Vagina (tissue), 2 donors: Measurements from ENCODE around the gene BID. TPM values are rescaled to one million over a fixed set of nuclear protein-coding genes. Genes with fewer than 3 reads are reported as not detected.
"Not testable (repeated sequence)": the region's sequence is repeated elsewhere in the genome, so short reads cannot be mapped to it uniquely, and the experiment has no call there.

Source experiments
- DNase-seq, 2 donors: peaks; one replicate each; pipeline ENCODE4 v3.0.0-alpha.2; 2017; ENCODE audit errors: extremely low spot score in 2 of 2
- H3K27ac ChIP-seq: fragments of 200-600 bp; sonication (generic); one replicate; pipeline ENCODE4 v1.5.1; 2019
- H3K27me3 ChIP-seq: fragments of 200-600 bp; sonication (generic); one replicate; pipeline ENCODE4 v1.5.1; 2019
- H3K36me3 ChIP-seq, 2 donors: fragments of 200-600 bp; sonication (generic); one replicate each; pipeline ENCODE4 v1.5.1; 2017 to 2019
- H3K4me1 ChIP-seq: fragments of 200-600 bp; sonication (generic); one replicate; pipeline ENCODE4 v1.5.1; 2019
- H3K4me3 ChIP-seq, 2 donors: fragments of 200-600 bp; sonication (generic); 1 replicate in 1 of 2; 2 replicates in 1 of 2; pipeline ENCODE4 v1.5.1; 2016 to 2019
- H3K9me3 ChIP-seq: fragments of 200-600 bp; sonication (generic); one replicate; pipeline ENCODE4 v1.5.1; 2019
- POLR2A ChIP-seq, 2 donors: fragments of 450-650 bp; IDR thresholded peaks; one replicate each; pipeline ENCODE4 v1.6.1; 2017; ENCODE audit warnings: antibody characterized with exemption in 2 of 2, mild to moderate bottlenecking in 2 of 2, moderate library complexity in 2 of 2
- POLR2AphosphoS5 ChIP-seq, 2 donors: sonication (generic); formaldehyde crosslinking; IDR thresholded peaks; one replicate each; pipeline ENCODE4 v1.9.0; 2017; ENCODE audit warnings: antibody characterized with exemption in 2 of 2, mild to moderate bottlenecking in 2 of 2, low read depth in 1 of 2; ENCODE audit not compliant: insufficient read depth in 1 of 2
- intact Hi-C: fragments of 100-400 bp; cut with DNase I; formaldehyde crosslinking; loops from one replicate; pipeline ENCODE4 v1.15.1; 2023
- total RNA-seq: library from RNA; depleted of rRNA; stranded (reverse); fragments of >200 nt; gene quantifications from one replicate; pipeline ENCODE4 v1.2.3, GENCODE V29; 2016
- TF ChIP-seq, protein P1 (sequence below), 3 experiments: fragments of 450-650 bp in 2 of 3; fragments of 200-600 bp in 1 of 3; sonication (generic) in 1 of 3; IDR thresholded peaks; one replicate each; pipeline ENCODE4 v1.5.1; 2017 to 2019; ENCODE audit warnings: antibody characterized with exemption in 3 of 3, mild to moderate bottlenecking in 2 of 3, moderate library complexity in 2 of 3

Gene BID
- total RNA-seq, 1 donor from 2014 or later, result 36.3 TPM

DNA sequence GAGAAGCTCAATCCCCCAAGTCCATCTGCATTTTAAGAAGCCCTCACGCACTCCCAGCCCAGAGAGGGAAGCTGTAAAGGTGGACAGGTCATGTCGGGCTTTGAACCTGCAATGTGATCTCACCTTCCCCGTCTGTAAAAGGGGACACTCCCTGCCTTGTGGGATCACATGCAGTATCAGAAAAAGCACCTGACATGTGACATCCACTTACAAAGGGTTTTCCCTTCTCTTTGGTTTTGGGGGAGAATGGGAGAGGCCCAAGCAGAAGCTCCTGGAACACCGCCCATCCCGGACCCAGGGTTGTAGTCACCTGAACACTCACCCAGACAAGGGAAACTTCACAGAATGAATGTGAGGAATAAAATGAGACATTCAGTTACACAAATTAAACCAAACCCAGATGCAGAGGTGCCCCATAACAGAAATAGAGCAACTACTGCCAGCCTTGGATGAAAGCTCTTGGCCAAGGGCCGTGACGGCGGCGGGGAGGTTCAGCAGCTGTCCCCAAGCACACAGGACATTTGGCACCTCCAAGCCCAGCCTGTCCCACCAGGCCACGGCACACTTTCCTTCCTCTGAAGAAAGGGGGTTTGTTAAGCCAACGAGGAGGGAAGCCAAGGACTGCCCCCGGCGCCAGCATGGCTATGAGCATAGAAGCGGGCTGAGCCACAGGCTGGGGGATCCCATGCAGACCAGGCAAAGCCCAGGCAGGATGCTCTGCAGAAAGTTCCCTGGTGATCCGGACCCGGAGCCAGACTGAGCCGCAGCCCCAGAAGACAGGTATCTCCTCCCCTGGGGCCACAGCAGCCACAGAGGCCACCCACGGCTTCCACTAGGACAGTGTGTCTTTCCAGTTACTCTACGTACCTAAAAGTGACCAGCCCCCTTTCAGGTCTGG, 3.8 kb downstream of the BID start:
- Histone ChIP-seq H3K36me3 (no peaks in the 10 kb centered on the region), H3K27ac (no peak overlapping the region), H3K4me1 (peaks cover 26% of the 10 kb centered on the region), H3K27me3 (no peaks in the 10 kb centered on the region), H3K4me3 (no peak overlapping the region), H3K9me3 (no peaks in the 10 kb centered on the region)
- intact Hi-C loops, result no loop called here
- no peak for DNase-seq
- no peak for TF ChIP-seq POLR2AphosphoS5 (IDR thresholded peaks at IDR 0.05; ENCODE audit: insufficient read depth in 1 of 2, low read depth in 1 of 2)
- no peak for TF ChIP-seq POLR2A (IDR thresholded peaks at IDR 0.05)
- TF ChIP-seq, protein P1, sequence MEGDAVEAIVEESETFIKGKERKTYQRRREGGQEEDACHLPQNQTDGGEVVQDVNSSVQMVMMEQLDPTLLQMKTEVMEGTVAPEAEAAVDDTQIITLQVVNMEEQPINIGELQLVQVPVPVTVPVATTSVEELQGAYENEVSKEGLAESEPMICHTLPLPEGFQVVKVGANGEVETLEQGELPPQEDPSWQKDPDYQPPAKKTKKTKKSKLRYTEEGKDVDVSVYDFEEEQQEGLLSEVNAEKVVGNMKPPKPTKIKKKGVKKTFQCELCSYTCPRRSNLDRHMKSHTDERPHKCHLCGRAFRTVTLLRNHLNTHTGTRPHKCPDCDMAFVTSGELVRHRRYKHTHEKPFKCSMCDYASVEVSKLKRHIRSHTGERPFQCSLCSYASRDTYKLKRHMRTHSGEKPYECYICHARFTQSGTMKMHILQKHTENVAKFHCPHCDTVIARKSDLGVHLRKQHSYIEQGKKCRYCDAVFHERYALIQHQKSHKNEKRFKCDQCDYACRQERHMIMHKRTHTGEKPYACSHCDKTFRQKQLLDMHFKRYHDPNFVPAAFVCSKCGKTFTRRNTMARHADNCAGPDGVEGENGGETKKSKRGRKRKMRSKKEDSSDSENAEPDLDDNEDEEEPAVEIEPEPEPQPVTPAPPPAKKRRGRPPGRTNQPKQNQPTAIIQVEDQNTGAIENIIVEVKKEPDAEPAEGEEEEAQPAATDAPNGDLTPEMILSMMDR (IDR thresholded peaks at IDR 0.05), result no peak

DNA sequence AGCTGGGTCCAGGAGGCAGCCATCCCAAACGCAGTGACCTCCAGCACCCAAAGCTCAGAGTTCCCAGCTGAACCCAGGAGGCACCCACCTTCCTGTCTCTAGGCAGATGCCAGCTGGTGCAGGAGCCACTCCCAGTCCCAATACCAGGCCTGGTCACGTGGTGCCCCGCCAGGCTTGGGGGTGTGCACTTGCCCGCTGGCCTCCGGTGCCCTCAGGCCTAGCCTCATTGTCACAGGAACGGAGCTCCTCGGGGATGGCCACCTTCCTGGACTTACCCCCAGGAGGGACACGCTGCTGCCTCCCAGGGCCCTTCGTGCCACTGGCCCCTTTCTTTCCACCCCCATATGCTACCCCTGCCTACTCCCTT, 4.6 kb downstream of the BID start:
- no peak overlapping the region for H3K4me3 ChIP-seq
- no peak overlapping the region for H3K27ac ChIP-seq
- H3K36me3 ChIP-seq, result no peaks in the 10 kb centered on the region
- TF ChIP-seq, protein P1 (IDR thresholded peaks at IDR 0.05), result no peak
- no peak for TF ChIP-seq POLR2AphosphoS5 (IDR thresholded peaks at IDR 0.05; ENCODE audit: insufficient read depth in 1 of 2, low read depth in 1 of 2)
- TF ChIP-seq POLR2A (IDR thresholded peaks at IDR 0.05), result no peak
- no peaks in the 10 kb centered on the region for H3K27me3 ChIP-seq
- H3K9me3 ChIP-seq, result no peaks in the 10 kb centered on the region
- intact Hi-C loops, result no loop called here
- no peak for DNase-seq
- peaks cover 21% of the 10 kb centered on the region for H3K4me1 ChIP-seq

DNA sequence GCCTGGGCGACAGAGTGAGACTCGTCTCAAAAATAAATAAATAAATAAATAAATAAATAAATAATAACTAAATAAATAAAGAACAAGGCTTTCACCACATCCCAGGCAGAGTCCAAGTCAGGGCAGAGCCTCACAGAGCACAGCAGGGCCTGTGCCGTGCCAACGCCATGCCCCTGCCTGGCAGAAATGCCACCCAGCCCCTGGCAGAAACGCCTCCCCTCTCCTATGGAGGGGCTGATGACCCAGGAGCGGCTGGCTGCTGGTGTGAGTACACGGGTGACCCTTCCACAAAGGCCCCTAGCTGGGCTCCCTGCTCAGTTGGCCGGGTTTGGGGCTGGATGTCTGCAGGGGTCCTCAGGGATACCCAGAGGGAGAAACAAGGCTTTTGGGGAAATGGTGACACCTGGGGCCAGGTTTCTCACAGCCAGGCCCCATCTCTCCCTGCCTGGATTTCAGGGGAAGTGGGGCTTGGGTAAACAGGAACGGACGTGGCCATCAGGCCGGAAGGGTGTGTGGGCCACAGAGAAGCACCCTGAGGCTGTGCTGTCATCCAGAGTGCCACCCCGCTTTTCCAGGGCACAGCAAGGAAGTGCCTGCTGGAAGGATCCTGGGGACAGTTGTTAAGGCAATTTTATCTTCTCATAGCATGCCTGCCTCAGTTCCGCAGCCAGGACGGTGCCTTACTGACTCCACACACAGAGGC, 5.1 kb downstream of the BID start:
- no peak for DNase-seq
- TF ChIP-seq POLR2A (IDR thresholded peaks at IDR 0.05) (no peak), POLR2AphosphoS5 (IDR thresholded peaks at IDR 0.05; ENCODE audit: insufficient read depth in 1 of 2, low read depth in 1 of 2) (no peak)
- TF ChIP-seq, protein P1 (IDR thresholded peaks at IDR 0.05), result no peak
- no peak overlapping the region for H3K27ac ChIP-seq

DNA sequence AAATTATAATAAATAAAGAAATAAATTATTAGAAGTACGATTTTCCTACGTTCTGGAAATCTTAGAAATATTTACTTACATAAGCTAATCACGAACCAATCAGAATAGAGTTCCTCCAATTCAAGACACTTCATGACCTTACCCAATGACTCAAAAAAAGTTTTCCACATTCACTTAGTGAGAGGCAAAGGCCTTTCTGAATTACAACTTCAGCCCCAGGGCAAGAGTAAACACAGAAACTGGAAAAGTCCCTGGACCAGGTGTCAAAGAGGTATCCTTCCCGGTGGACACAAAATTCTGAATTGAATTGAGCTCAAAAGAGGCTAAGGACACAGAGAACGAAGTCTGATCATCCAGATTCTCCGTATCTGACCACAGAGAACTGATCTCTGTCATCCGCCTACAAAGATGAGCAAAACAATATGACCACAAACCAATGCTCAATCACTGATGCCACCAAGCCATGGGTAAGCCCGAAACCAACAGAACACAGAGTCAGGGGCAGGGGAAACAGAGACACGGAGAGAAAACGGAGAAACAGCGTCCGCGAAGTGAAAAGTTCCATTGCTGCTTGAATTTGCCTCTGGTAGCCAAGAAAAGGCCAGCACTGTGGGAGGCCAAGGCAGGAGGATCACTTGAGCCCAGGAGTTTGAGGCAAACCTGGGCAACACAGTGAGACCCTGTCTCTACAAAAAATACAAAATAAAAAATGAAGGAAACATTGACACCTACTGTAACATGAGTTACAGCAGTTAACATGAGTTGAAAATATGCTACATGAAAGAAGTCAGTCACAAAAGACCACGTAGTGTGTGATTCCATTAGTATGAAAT, 6.8 kb downstream of the BID start:
- H3K36me3 ChIP-seq, result no peaks in the 10 kb centered on the region
- no peaks in the 10 kb centered on the region for H3K27me3 ChIP-seq
- peaks cover 4% of the 10 kb centered on the region for H3K4me1 ChIP-seq
- H3K4me3 ChIP-seq, result no peak overlapping the region
- no peak overlapping the region for H3K27ac ChIP-seq
- DNase-seq, result no peak
- intact Hi-C loops, result no loop called here
- TF ChIP-seq POLR2AphosphoS5 (IDR thresholded peaks at IDR 0.05; ENCODE audit: insufficient read depth in 1 of 2, low read depth in 1 of 2) (no peak), POLR2A (IDR thresholded peaks at IDR 0.05) (no peak)
- TF ChIP-seq, protein P1 (IDR thresholded peaks at IDR 0.05), result no peak
- H3K9me3 ChIP-seq, result no peaks in the 10 kb centered on the region

More for the DNA sequence above, 5.1 kb downstream of the BID start:
- Histone ChIP-seq H3K4me1 (peaks cover 18% of the 10 kb centered on the region), H3K36me3 (no peaks in the 10 kb centered on the region), H3K9me3 (no peaks in the 10 kb centered on the region), H3K4me3 (no peak overlapping the region), H3K27me3 (no peaks in the 10 kb centered on the region)
- intact Hi-C loops, result no loop called here

DNA sequence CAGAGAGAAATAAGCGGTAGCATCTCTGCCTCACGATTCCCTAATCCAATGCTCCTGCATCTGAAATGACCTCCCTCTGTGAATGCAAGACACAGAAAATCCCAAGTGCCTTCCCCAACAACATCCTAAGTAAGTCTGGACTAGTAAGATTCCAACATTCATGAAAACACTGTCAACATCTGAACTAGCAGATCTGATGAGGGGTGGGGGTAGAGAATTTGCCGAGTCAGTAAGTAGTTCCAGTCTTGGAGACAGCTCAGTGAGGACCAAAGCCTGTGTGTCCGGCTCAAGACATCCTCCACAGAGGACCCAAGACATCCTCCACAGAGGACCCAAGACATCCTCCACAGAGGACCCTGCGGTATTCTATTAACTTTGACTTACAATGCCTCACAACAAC, 9.4 kb downstream of the BID start:
- H3K4me1 ChIP-seq, H3K9me3 ChIP-seq, H3K36me3 ChIP-seq, H3K27me3 ChIP-seq, DNase-seq, H3K27ac ChIP-seq, H3K4me3 ChIP-seq, intact Hi-C loops: not testable (repeated sequence)
